GM21381 (cell line): ENCODE results near the gene NR1I2.

Experiments
- ATAC-seq: cut with Tn5 transposase; IDR thresholded peaks from one replicate; pipeline ENCODE4 v1.9.1; 2021; ENCODE audit warnings: mild to moderate bottlenecking, moderate library complexity; ENCODE audit not compliant: unreplicated experiment

The NR1I2 gene

DNA sequence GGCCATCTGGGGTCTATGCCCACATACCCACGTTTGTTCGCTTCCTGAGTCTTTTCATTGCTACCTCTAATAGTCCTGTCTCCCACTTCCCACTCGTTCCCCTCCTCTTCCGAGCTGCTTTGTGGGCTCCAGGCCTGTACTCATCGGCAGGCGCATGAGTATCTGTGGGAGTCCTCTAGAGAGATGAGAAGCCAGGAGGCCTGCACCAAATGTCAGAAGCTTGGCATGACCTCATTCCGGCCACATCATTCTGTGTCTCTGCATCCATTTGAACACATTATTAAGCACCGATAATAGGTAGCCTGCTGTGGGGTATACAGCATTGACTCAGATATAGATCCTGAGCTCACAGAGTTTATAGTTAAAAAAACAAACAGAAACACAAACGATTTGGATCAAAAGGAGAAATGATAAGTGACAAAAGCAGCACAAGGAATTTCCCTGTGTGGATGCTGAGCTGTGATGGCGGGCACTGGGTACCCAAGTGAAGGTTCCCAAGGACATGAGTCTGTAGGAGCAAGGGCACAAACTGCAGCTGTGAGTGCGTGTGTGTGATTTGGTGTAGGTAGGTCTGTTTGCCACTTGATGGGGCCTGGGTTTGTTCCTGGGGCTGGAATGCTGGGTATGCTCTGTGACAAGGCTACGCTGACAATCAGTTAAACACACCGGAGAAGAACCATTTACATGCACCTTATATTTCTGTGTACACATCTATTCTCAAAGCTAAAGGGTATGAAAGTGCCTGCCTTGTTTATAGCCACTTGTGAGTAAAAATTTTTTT is 35.9 kb downstream of the NR1I2 start:
- ATAC-seq, result no peak

DNA sequence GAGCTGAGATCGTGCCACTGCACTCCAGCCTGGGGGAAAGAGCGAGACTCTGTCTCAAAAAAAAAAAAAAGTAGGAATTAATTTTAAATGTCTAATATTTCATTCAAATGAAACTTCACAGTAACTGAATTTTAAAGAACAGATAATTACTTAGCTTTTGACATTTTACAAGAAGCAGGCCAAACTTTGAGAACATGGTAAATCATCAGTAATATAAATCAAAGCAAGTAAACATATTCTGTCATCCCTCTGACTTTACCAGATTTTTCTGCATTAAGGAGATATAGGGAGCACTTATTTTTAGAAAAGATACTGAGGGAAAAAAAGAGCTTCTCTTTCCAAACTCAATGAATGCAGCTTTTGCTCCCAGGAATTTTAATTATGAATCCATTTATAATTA is 37.0 kb downstream of the NR1I2 start:
- ATAC-seq, result no peak

DNA sequence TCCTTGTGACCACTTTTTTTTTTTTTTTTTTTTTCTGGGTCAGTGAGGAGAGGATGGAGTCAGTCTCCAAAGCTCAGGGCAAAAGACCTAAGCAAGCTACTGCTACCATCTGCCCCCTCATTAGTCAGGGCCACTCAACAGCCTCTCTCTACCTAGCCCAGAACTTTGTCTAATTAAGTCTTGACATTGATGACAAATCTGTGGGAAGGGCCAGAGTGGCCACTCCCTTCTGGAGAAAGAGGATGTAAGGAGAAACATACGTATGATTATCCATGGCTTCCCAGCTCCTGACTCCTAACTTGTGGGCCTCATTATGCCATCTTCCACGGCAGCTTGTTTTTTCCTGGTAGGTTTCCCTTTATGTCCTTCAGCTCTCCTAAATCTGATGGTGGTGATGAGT is 37.9 kb downstream of the NR1I2 start:
- ATAC-seq, result no peak

DNA sequence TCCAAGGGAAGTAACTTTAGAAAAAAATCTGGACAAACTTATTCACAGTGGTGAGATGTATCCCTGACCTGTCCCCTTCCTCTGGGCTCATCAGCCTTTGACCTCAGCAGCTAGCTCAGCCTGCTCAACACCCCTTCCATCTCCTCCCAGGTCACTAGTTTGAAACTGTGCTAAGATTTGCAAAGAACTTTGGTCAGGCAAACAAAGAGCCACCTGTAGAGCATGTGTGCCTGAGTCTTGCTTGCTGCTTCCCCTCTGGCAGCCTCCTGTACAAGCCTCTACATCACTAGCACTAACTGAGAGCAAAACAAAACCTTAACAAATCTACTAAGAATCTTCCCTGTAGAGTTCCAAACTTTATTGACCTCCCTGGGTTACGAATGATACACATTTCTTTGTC is 43.9 kb downstream of the NR1I2 start:
- ATAC-seq, result no peak

DNA sequence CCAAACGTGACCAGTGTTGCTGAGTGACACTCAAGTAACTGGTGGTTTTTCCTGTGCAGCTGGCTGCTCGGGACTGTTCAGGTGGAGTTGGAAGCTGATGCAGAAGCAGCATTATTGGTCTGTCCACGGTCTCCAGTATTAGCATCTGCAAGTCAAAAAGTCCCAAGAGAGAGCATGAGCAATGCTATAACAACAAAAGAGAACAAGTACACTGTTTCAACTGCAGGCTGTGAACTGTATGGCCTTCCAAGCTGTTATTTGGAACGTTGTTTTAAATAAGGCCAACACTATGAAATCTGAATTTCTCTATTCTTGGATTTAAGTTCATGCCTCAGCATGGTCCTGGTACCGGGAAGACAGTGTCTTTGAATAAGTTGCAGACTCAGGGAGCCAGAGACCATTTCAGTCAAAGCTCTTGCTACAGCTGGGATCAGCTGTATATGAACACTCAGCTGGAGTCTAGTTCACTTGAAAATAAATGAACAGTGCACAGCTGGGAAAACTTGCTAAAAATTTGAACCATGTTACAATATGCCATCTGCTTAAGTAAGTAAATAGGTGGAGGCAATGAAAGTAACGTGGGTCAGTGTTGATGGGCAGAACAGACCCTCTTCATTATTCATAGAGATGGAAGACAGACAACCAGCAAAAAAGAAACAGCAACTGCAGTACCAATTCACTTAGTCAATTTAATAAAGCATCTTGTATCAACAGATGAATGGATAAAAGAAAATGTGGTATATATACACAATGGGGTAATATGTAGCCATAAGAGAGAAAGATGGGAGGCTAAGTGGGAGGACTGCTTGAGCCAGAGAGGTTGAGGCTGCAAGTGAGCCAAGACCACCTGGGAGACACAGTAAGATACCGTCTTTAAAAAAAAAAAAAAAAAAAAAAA is 45.1 kb downstream of the NR1I2 start:
- ATAC-seq, result no peak

DNA sequence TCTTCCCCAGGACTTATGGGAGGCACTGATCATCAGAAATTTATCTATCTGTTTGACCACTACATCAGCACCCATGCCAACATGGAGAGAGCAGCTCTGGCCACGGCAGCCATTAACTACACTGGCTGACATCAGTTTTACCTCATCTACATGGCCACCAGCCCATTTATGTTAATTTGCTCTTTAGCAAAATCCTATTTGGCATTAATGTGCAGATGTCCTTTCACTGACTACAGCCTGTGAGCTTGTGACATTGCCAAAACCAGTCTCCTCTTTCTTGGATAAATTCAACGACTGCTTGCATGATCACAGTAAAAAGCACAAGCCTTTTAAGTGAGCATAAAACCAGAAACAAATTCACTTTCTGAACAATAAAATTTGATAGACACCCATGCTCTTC is 47.5 kb downstream of the NR1I2 start:
- ATAC-seq, result no peak

DNA sequence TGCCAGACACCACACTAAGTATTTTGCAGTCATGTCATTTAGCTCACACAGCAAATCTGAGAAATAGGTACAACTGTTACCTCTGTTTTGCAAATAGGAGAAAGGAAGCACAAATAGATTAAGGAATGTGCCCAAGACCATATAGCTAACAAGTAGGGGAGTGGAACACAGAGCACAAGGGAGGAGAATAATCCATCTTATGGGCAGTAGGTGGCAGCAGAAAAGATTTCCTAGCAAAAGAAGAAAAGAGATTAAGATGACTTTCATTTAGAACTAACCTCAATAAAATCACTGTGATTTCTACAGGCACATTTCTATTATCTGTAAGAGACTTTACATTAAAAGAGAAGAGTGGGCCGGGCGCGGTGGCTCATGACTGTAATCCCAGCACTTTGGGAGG is 49.1 kb downstream of the NR1I2 start:
- no peak for ATAC-seq

DNA sequence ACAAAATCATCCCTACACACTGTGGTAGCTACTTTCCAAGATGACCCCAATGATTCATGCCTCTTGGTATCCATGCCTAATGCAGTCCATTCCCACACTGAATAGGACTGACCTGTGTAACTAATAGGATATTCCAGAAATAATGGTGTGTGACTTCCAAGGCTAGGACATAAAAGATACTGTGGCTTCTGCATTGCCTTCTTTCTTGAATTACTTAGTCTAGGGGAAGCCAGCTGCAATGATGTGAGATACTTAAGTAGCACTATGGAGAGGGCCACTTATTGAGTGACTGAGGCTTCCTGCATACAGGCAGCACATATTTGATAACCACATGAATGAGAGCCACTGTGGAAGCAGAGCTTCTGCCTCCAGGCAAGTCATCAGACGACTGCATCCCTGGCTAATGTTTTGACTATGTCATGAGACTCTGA is 50.1 kb downstream of the NR1I2 start:
- ATAC-seq, result no peak

DNA sequence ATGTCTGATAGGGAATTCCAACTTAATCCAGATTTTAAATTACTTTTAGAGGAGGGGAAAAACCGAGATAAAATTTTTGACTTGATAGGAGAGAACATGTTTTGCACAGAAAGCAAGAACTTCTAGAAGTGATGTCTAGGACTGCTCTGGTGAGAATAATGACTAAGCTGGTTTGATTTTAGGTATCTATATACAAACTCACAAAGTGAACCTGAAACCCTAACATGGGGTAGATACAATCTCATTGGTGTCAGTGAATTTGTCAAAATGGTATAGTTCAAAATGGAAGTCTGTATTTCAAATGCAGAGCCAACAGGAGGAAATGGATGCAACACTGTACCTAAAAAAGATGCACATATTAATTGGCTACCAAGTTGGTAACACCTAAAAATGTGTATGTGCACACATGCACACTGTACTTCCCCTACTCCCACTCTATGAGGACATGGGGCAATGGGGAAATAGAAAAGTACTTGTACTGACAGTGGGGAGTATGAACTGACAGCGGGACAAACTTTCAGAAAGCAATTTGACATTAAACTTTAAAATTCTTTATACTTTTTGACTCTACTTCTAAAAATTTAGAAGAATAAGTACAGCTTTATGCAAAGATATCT is 53.0 kb downstream of the NR1I2 start:
- ATAC-seq, result no peak

DNA sequence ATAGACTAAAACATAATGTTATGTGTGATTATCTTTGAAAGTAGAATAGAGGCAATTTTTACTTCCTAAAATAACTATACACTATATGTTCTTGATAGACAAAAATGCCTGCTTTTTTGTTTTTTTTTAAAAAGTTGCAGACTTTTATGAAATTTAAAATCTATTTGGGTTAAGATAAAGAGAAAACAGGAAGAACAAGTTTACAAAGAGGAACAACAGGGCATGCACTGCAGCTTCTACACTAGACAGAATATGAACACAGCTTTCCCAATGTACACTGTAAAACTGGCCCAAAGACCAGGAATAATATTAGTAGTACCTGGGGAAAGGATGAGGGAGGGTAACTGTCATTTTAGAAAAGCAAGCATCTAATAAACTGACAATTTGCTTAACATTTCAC is 53.7 kb downstream of the NR1I2 start:
- no peak for ATAC-seq

DNA sequence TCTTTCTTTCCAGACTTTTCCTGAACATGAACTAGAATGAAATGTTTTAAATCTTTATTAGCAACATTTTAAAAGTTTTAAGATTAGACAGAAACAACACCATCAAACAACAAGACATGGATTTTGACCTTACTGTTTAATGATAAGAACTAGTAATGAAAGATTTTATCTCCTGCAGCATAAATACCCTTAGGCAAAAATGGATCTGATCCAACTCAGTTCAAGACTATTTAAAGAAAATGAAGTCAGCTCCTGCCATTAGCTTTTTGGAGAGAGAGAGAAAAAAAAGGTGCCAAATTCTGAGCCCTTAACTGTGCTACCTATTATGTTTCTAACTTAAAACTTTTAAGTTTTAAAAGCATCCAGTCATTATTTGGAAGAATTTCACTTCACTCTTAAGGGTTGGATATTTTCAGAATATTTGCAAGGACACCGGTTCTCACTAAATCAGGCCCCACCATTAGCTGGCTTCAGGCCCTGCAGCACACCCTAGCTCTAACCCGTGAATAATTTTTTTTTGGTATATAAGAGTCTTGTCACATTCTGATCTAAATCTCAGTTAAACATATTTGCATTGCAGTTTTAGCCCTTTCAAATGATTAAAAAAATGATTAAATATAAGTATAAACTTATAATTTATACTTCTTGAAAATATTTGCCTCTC is 60.0 kb downstream of the NR1I2 start:
- no peak for ATAC-seq

DNA sequence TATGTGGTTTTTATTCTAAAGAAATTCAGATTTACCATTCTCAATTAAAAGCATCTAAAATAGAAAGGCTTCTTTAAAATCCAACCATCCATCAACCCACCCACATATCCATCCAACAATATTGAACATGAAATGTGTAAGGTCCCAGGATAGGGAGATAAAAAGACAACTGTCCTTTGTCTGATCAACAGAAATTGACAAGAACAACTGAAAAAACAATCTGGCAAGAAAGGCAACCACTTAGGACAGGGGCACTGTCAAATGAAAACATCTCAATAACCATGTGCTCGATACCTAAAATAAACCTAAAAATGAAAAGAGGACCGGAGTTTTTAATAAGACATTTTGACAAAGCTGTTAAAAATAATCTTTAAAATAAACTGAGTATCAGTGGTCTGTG is 67.2 kb downstream of the NR1I2 start:
- no peak for ATAC-seq

DNA sequence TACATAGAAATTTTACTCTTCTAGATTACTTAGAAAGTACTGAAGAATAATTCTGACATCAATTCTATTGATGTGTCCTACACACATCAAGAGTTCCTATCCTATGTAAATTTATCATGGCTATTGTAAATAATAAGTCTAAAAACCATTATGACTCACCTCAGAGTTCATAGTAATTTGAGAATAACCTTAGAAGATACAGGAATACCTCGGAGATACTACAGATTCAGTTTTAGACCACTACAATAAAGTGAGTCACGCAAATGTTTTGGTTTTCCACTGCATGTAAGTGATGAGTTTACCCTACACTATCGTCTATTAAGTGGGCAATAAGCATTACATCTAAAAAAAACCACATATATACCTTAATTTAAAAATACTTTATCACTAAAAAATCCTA is 74.8 kb downstream of the NR1I2 start:
- ATAC-seq, result no peak

DNA sequence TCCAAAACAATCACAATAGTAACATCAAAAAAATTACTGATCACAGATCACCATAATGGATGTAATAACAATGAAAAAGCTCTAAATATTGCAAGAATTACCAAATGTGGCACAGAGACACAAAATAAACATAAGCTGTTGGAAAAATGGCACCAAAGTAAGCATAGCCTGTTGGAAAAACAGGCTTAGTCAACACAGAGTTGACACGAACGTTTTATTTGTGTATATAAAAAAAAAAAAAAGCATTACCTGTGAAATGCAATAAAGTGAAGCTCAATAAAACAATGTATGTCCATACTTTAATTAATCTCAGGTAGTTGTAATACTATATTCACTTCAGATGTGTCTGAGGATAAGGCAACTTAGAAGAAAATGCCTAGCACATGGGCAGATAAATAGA is 77.1 kb downstream of the NR1I2 start:
- no peak for ATAC-seq

DNA sequence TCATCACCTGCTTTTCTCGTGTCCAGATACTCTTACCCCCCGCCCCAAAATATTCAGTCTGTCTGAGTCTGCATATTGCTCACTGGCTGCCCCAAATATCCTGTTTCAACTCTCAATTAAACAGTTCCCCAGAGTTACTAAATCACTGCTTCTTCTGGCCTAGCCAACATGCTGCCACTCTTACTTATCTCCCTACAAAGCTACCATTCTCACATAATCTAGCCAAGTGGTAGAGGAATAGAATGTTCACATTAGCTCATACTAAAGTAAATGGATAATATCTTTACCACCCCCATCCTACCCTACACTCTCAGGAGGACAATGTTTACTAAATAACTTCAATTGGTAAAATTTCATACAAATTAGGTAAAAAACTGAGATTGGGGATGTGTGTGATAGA is 77.8 kb downstream of the NR1I2 start:
- ATAC-seq, result no peak

DNA sequence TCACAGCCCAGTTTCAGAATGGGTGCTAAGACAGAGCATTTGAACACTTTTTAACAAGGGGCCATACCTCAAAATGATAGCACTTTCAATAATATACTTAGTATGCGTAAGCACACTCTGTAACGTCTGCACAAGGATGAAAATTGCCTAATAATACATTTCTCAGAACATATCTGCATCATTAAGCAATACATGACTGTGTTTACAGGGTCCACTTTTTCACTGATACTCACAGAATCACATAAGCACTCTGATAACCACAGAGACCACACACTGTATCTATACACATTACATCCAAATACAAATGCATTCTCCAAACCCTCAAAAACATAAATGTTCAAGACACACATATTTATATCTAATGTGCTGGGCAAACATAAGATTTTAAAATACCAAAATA is 79.8 kb downstream of the NR1I2 start:
- no peak for ATAC-seq

DNA sequence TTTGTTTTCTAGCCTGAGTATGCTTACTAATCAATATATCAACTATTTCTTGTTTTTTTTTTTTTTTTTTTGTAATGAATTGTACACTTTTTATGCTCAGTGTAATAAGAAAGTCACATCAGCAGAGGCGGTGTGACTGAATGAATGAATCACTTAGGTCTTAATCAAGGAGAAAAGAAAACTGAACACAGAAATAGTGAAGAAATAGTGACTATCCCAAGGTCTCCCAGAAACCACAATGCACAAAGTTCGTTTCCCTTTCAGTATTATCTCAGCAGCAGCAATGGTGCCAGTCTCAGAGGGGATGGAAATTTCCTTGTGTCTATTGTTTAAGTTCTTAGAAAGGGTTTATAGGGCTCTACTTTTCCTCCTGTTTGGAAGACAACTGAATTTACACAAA is 80.7 kb downstream of the NR1I2 start:
- no peak for ATAC-seq

DNA sequence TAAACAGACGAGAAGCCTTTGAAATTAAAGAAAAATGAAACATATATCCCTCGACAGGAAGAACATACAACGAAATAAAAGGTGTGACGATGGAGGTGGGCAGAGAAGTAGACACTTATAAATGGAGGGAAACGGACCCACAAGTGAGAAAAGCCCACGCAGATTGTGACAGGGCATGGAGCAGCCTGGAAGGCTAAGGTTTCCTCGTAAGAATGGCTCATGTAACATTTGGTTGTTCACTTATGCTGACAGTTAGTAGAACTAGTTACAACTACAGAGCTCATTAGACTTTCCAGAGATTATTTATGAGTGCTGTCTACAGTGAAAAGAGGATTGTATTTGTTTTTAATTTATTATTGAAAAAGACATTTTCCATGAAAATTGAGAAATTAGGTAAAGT is 82.6 kb downstream of the NR1I2 start:
- ATAC-seq, result no peak
